ENCODE measurements around the gene RER1.

- no peak for TF ChIP-seq ZNF274 (IDR thresholded peaks at IDR 0.05; ENCODE audit: low read depth, low read length)
- TF ChIP-seq YY1 (IDR thresholded peaks at IDR 0.05; ENCODE audit: insufficient read depth, insufficient read length): no peak
These were observed 8.1 kb upstream of the RER1 start for GRCh38 chr1:2383576-2383975.

All from NT2/D1 (cell line).